NCI-H2196 treated with DMSO at 0.1 percent for 48 hours (cell line): Measurements from ENCODE around the gene CYTH1.
A peak's percentile ranks its signal among the peaks of the same experiment; 100 is the strongest.

Experiments
- DNase-seq: peaks from one replicate; lab custom pipeline; 2025; ENCODE audit not compliant: unreplicated experiment; lab: John Stamatoyannopoulos, UW

Gene CYTH1

GRCh38 chr17:78805301-78805700 is 23.2 kb upstream of the CYTH1 start:
- DNase-seq, result no peak

- no peak for DNase-seq
These were observed 22.7 kb upstream of the CYTH1 start for GRCh38 chr17:78804777-78805176.

- no peak for DNase-seq
These were observed 21.2 kb upstream of the CYTH1 start for GRCh38 chr17:78803186-78803845.

GRCh38 chr17:78802459-78802858 is 20.4 kb upstream of the CYTH1 start:
- DNase-seq, result no peak

- DNase-seq, result no peak
These were observed 19.9 kb upstream of the CYTH1 start for GRCh38 chr17:78802008-78802407.

GRCh38 chr17:78800132-78800931 is 18.3 kb upstream of the CYTH1 start:
- no peak for DNase-seq

GRCh38 chr17:78798695-78799559 is 16.9 kb upstream of the CYTH1 start:
- DNase-seq, result no peak

GRCh38 chr17:78797691-78798585 is 15.9 kb upstream of the CYTH1 start:
- no peak for DNase-seq

- no peak for DNase-seq
These were observed 15.1 kb upstream of the CYTH1 start for GRCh38 chr17:78797213-78797612.

GRCh38 chr17:78796517-78796900 is 14.4 kb upstream of the CYTH1 start:
- DNase-seq, result no peak

- DNase-seq, result no peak
These were observed 13.9 kb upstream of the CYTH1 start for GRCh38 chr17:78795861-78796516.

GRCh38 chr17:78794864-78795640 is 13.0 kb upstream of the CYTH1 start:
- no peak for DNase-seq

GRCh38 chr17:78794399-78794798 is 12.3 kb upstream of the CYTH1 start:
- DNase-seq, result no peak

- no peak for DNase-seq
These were observed 11.9 kb upstream of the CYTH1 start for GRCh38 chr17:78793968-78794367.

- DNase-seq, result no peak
These were observed 11.3 kb upstream of the CYTH1 start for GRCh38 chr17:78793415-78793814.

- DNase-seq, result no peak
These were observed 10.0 kb upstream of the CYTH1 start for GRCh38 chr17:78791840-78792709.

- no peak for DNase-seq
These were observed 8.5 kb upstream of the CYTH1 start for GRCh38 chr17:78790552-78790951.

GRCh38 chr17:78789663-78790181 is 7.6 kb upstream of the CYTH1 start:
- peak; percentile 83 for DNase-seq
